Mammary epithelial cell (primary cell): Measurements from ENCODE around the gene TOR2A.

ENCODE experiments used
- CTCF ChIP-seq, 2 donors: IDR thresholded peaks in 1 of 2; conservative IDR thresholded peaks in 1 of 2; 2 replicates each; pipeline ENCODE4 v1.5.1; 2011 to 2012; ENCODE audit warnings: inconsistent platforms in 2 of 2, low read length in 2 of 2, mild to moderate bottlenecking in 2 of 2, control low read depth in 1 of 2, low read depth in 1 of 2; ENCODE audit not compliant: insufficient read depth in 1 of 2; ENCODE audit errors: extremely low read depth in 1 of 2
- EZH2 ChIP-seq: IDR thresholded peaks from 2 replicates; pipeline ENCODE4 v1.6.1; 2012; ENCODE audit warnings: low read length, inconsistent platforms, borderline replicate concordance

GRCh38 chr9:127689329-127690000 is 45.6 kb downstream of the TOR2A start:
- TF ChIP-seq CTCF (conservative IDR thresholded peaks at IDR 0.05 in 1 of 2, IDR thresholded peaks at IDR 0.05 in 1 of 2; ENCODE audit: extremely low read depth in 1 of 2, insufficient read depth in 1 of 2, low read depth in 1 of 2, low read length in 2 of 2) (no peak), EZH2 (no peak)
